ENCODE results near the gene ZNF888.
"Not testable (repeated sequence)": the region's sequence is repeated elsewhere in the genome, so short reads cannot be mapped to it uniquely, and the experiment has no call there.

ZNF888 gene

GRCh38 chr19:52917531-52917930, 5.7 kb downstream of the ZNF888 start:
- no peaks in the 10 kb centered on the region for H3K27me3 Mint-ChIP-seq
- no peak overlapping the region for H3K27ac Mint-ChIP-seq
- peaks cover 13% of the 10 kb centered on the region for H3K4me1 Mint-ChIP-seq (ENCODE audit: low read depth)
- H3K36me3 Mint-ChIP-seq: peaks cover 38% of the 10 kb centered on the region
- H3K4me3 Mint-ChIP-seq: no peak overlapping the region
- peaks cover 8% of the 10 kb centered on the region for H3K9me3 Mint-ChIP-seq (ENCODE audit: low read depth)

DNA sequence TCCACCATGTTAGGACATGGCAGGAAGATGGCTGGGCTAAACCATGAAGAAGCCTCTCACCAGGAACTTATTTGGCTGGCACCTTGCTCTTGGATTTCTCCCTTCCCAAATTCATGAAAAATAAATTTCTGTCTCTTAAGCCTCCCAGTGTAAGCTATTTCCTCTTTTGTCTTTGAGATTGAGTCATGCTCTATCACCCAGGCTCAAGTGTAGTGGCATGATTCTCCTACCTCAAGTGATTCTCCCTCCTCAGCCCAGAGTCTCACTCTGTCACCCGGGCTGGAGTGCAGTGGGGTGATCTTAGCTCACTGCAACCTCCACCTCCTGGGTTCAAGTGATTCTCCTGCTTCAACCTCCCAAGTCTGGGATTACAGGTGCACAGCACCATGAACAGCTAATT, 12.6 kb downstream of the ZNF888 start:
- Mint-ChIP-seq H3K4me1 (ENCODE audit: low read depth) (no peaks in the 10 kb centered on the region), H3K4me3 (no peak overlapping the region), H3K27ac (no peak overlapping the region), H3K36me3 (peaks cover 52% of the 10 kb centered on the region), H3K9me3 (ENCODE audit: low read depth) (peaks cover 39% of the 10 kb centered on the region), H3K27me3 (no peaks in the 10 kb centered on the region)

- H3K4me1 Mint-ChIP-seq (ENCODE audit: low read depth); H3K27me3 Mint-ChIP-seq; H3K27ac Mint-ChIP-seq; H3K4me3 Mint-ChIP-seq: not testable (repeated sequence)
- peaks cover 29% of the 10 kb centered on the region for H3K9me3 Mint-ChIP-seq (ENCODE audit: low read depth)
- peaks cover 36% of the 10 kb centered on the region for H3K36me3 Mint-ChIP-seq
These were observed 19.0 kb downstream of the ZNF888 start for GRCh38 chr19:52904052-52904780.

DNA sequence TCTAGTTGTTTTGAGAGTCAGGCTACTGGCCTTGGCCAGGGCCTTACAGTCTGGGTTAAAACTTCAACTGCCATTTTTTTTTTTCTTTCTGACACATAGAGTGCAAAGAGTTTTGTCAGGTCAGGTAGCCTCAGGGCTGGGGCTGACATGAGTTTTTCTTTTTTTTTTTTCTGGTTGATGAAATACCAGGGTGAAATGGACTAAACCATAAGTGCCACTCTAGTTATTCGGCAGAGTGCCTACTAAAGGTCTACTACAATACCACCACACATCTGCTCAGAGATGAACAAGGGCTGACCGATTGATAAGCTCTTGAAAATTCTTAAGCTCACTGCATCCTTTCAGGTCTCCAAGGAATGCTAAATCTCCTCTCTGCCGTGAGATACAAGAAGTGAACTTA, 21.4 kb downstream of the ZNF888 start:
- Mint-ChIP-seq H3K36me3 (peaks cover 22% of the 10 kb centered on the region), H3K27me3 (no peaks in the 10 kb centered on the region), H3K27ac (no peak overlapping the region)

GRCh38 chr19:52898596-52898995, 24.6 kb downstream of the ZNF888 start:
- Mint-ChIP-seq H3K4me3 (peak overlapping the region; percentile 79), H3K36me3 (peaks cover 11% of the 10 kb centered on the region)
- not testable (repeated sequence) for H3K4me1 Mint-ChIP-seq (ENCODE audit: low read depth); H3K27me3 Mint-ChIP-seq; H3K27ac Mint-ChIP-seq; H3K9me3 Mint-ChIP-seq (ENCODE audit: low read depth)

More for the DNA sequence above, 21.4 kb downstream of the ZNF888 start:
- Mint-ChIP-seq H3K4me3 (no peak overlapping the region), H3K4me1 (ENCODE audit: low read depth) (peaks cover 6% of the 10 kb centered on the region), H3K9me3 (ENCODE audit: low read depth) (peaks cover 23% of the 10 kb centered on the region)

DNA sequence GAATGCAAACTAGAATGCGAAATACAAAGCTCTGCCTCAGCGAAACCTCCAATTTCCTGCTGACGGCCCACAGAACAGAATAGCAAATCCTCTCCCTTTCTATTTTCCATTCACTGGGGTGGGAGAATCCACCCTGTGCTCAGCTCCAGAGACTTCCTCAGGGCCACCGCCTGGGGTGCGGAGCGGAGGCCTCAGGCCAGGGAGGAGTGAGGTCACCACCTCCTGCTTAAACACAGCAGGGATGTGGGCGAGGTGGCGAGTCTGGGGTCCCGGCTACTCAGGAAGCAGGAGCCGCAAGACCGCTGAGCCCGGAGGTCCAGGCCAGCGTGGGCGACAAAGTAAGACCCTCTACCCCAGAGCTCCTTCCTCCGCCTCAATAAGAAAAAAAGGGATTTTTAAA, 25.1 kb downstream of the ZNF888 start:
- peaks cover 12% of the 10 kb centered on the region for H3K36me3 Mint-ChIP-seq
- no peaks in the 10 kb centered on the region for H3K27me3 Mint-ChIP-seq
- H3K9me3 Mint-ChIP-seq (ENCODE audit: low read depth): peaks cover 6% of the 10 kb centered on the region
- no peak overlapping the region for H3K27ac Mint-ChIP-seq
- peaks cover 10% of the 10 kb centered on the region for H3K4me1 Mint-ChIP-seq (ENCODE audit: low read depth)
- H3K4me3 Mint-ChIP-seq: peak overlapping the region; percentile 90

GRCh38 chr19:52897138-52897935, 25.9 kb downstream of the ZNF888 start, which contains the start of gene ZNF320:
ZNF320 (minus strand) TSS chr19:52897635; CDS start chr19:52890255, 7,380 bp downstream.
- peaks cover 6% of the 10 kb centered on the region for H3K9me3 Mint-ChIP-seq (ENCODE audit: low read depth)
- H3K36me3 Mint-ChIP-seq: peaks cover 18% of the 10 kb centered on the region
- H3K4me3 Mint-ChIP-seq: peak within 1 kb of the TSS; percentile 90
- H3K27me3 Mint-ChIP-seq: no peaks in the 10 kb centered on the region
- peaks cover 10% of the 10 kb centered on the region for H3K4me1 Mint-ChIP-seq (ENCODE audit: low read depth)
- H3K27ac Mint-ChIP-seq: peak within 1 kb of the TSS; percentile 79

DNA sequence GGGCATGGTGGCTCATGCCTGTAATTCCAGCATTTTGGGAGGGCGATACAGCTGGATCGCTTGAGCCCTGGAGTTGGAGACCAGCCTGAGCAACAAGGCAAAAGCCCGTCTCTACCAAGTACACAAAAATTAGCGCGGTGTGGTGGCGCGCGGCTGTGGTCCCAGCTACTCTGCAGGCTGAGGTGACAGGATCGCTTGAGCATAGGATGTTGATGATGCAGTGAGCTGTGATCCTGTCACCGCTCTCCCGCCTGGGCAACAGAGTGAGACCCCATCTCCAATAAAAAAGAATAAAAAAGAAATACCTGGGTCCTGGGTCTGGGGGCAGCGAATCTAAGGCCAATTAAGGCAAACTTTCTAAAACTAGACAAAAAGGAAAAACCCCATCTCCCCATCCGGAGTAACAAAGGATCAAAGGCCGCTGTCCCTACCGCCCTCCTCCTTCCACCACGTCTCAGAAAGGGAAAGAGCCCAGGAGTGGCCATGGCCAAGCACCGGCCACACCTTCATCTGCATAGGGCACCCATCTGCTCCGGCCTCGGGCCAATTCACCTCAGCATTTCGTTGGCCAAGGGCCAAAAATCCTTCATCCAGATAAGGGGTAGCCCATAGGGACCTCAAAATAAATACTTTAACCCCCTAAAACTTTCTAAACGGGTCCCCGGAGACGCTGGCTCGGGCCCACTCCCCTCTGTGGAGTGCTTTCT, 26.6 kb downstream of the ZNF888 start:
- peaks cover 10% of the 10 kb centered on the region for H3K4me1 Mint-ChIP-seq (ENCODE audit: low read depth)
- H3K27me3 Mint-ChIP-seq: no peaks in the 10 kb centered on the region
- peaks cover 6% of the 10 kb centered on the region for H3K9me3 Mint-ChIP-seq (ENCODE audit: low read depth)
- peak overlapping the region; percentile 79 for H3K27ac Mint-ChIP-seq
- peaks cover 21% of the 10 kb centered on the region for H3K36me3 Mint-ChIP-seq
- peak overlapping the region; percentile 90 for H3K4me3 Mint-ChIP-seq

- Mint-ChIP-seq H3K27me3 (no peaks in the 10 kb centered on the region), H3K4me3 (no peak overlapping the region), H3K36me3 (peaks cover 53% of the 10 kb centered on the region)
These were observed 31.9 kb downstream of the ZNF888 start for GRCh38 chr19:52891336-52891735.

GRCh38 chr19:52889931-52890330, 33.3 kb downstream of the ZNF888 start:
- Mint-ChIP-seq H3K4me3 (no peak overlapping the region), H3K9me3 (ENCODE audit: low read depth) (peaks cover 20% of the 10 kb centered on the region), H3K4me1 (ENCODE audit: low read depth) (peaks cover 4% of the 10 kb centered on the region), H3K36me3 (peaks cover 56% of the 10 kb centered on the region), H3K27ac (no peak overlapping the region), H3K27me3 (no peaks in the 10 kb centered on the region)

More at GRCh38 chr19:52891336-52891735, 31.9 kb downstream of the ZNF888 start:
- peaks cover 20% of the 10 kb centered on the region for H3K9me3 Mint-ChIP-seq (ENCODE audit: low read depth)
- no peak overlapping the region for H3K27ac Mint-ChIP-seq
- peaks cover 4% of the 10 kb centered on the region for H3K4me1 Mint-ChIP-seq (ENCODE audit: low read depth)

GRCh38 chr19:52889076-52889475, 34.2 kb downstream of the ZNF888 start:
- Mint-ChIP-seq H3K4me1 (ENCODE audit: low read depth) (peaks cover 2% of the 10 kb centered on the region), H3K9me3 (ENCODE audit: low read depth) (peaks cover 20% of the 10 kb centered on the region), H3K4me3 (no peak overlapping the region), H3K36me3 (peaks cover 60% of the 10 kb centered on the region), H3K27ac (no peak overlapping the region), H3K27me3 (no peaks in the 10 kb centered on the region)

DNA sequence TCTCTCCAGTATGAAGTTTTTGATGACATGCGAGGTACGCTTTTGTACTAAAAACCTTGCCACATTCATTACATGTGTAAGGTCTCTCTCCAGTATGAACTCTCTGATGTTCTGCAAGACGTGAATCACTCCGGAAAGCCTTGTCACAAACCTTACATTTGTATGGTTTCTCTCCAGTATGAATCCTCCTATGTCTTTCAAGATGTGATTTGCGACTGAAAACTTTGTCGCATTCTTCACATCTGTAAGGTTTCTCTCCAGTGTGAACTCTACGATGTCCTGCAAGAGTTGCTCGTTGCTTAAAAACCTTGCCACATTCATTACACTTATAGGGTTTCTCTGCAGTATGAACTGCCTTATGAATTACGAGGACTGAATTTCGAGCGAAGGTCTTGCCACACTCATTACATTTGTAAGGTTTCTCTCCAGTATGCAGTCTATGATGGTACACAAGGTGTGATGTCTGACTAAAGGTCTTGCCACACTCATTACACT, 42.3 kb downstream of the ZNF888 start:
- no peaks in the 10 kb centered on the region for H3K27me3 Mint-ChIP-seq
- no peak overlapping the region for H3K4me3 Mint-ChIP-seq
- H3K9me3 Mint-ChIP-seq (ENCODE audit: low read depth): peaks cover 31% of the 10 kb centered on the region
- H3K36me3 Mint-ChIP-seq: peaks cover 59% of the 10 kb centered on the region
- no peak overlapping the region for H3K27ac Mint-ChIP-seq
- H3K4me1 Mint-ChIP-seq (ENCODE audit: low read depth): no peaks in the 10 kb centered on the region

GRCh38 chr19:52872996-52873395, 50.2 kb downstream of the ZNF888 start:
- not testable (repeated sequence) for H3K27ac Mint-ChIP-seq
- H3K36me3 Mint-ChIP-seq: peaks cover 26% of the 10 kb centered on the region
- H3K9me3 Mint-ChIP-seq (ENCODE audit: low read depth): peaks cover 31% of the 10 kb centered on the region

GRCh38 chr19:52871466-52871865, 51.8 kb downstream of the ZNF888 start:
- Mint-ChIP-seq H3K4me3 (no peak overlapping the region), H3K4me1 (ENCODE audit: low read depth) (no peaks in the 10 kb centered on the region), H3K27me3 (no peaks in the 10 kb centered on the region), H3K9me3 (ENCODE audit: low read depth) (peaks cover 24% of the 10 kb centered on the region), H3K36me3 (peaks cover 20% of the 10 kb centered on the region), H3K27ac (no peak overlapping the region)

More at GRCh38 chr19:52872996-52873395, 50.2 kb downstream of the ZNF888 start:
- not testable (repeated sequence) for H3K4me3 Mint-ChIP-seq; H3K27me3 Mint-ChIP-seq; H3K4me1 Mint-ChIP-seq (ENCODE audit: low read depth)

- H3K4me1 Mint-ChIP-seq (ENCODE audit: low read depth); H3K4me3 Mint-ChIP-seq; H3K9me3 Mint-ChIP-seq (ENCODE audit: low read depth); H3K27me3 Mint-ChIP-seq; H3K27ac Mint-ChIP-seq: not testable (repeated sequence)
- H3K36me3 Mint-ChIP-seq: peaks cover 12% of the 10 kb centered on the region
These were observed 55.2 kb downstream of the ZNF888 start for GRCh38 chr19:52868031-52868430.

All from activated naive CD8-positive, alpha-beta T cell (primary cell).